ENCODE measurements around the gene NSD2. TPM values are rescaled to one million over a fixed set of nuclear protein-coding genes. Genes with fewer than 3 reads are reported as not detected.

NSD2 gene
- total RNA-seq, 6 experiments from 2014 or later = 11.4 to 19.4 (median 14.0) TPM

GRCh38 chr4:1948892-1949436 lies 77.8 kb downstream of the NSD2 start:
- H3K9me3 ChIP-seq = no peaks in the 10 kb centered on the region
- no peak overlapping the region for H3K27ac ChIP-seq
- intact Hi-C loops (cut with DNase I) = no loop called here
- TF ChIP-seq, protein P1, sequence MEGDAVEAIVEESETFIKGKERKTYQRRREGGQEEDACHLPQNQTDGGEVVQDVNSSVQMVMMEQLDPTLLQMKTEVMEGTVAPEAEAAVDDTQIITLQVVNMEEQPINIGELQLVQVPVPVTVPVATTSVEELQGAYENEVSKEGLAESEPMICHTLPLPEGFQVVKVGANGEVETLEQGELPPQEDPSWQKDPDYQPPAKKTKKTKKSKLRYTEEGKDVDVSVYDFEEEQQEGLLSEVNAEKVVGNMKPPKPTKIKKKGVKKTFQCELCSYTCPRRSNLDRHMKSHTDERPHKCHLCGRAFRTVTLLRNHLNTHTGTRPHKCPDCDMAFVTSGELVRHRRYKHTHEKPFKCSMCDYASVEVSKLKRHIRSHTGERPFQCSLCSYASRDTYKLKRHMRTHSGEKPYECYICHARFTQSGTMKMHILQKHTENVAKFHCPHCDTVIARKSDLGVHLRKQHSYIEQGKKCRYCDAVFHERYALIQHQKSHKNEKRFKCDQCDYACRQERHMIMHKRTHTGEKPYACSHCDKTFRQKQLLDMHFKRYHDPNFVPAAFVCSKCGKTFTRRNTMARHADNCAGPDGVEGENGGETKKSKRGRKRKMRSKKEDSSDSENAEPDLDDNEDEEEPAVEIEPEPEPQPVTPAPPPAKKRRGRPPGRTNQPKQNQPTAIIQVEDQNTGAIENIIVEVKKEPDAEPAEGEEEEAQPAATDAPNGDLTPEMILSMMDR (IDR thresholded peaks at IDR 0.05) = no peak
- no peak for TF ChIP-seq POLR2A (IDR thresholded peaks at IDR 0.05)
- no peaks in the 10 kb centered on the region for H3K27me3 ChIP-seq
- no peak for DNase-seq
- 91% methylated on average over 3 of the region's 8 CpGs for WGBS (ENCODE audit: insufficient coverage, low coverage, low lambda C conversion rate, missing lambda C conversion rate)
- ATAC-seq = no peak
- H3K36me3 ChIP-seq = no peaks in the 10 kb centered on the region
- no peak overlapping the region for H3K4me3 ChIP-seq
- no peaks in the 10 kb centered on the region for H3K4me1 ChIP-seq

GRCh38 chr4:1950369-1950768 lies 79.2 kb downstream of the NSD2 start:
- DNase-seq = no peak
- no peak overlapping the region for H3K4me3 ChIP-seq
- peaks cover 0 to 3% (median 2%) of the 10 kb centered on the region in 4 donors for H3K36me3 ChIP-seq
- no peak for ATAC-seq
- H3K27me3 ChIP-seq = no peaks in the 10 kb centered on the region
- no peak for TF ChIP-seq POLR2A (IDR thresholded peaks at IDR 0.05)
- TF ChIP-seq, protein P1 (IDR thresholded peaks at IDR 0.05) = no peak
- no peaks in the 10 kb centered on the region for H3K4me1 ChIP-seq
- H3K27ac ChIP-seq = no peak overlapping the region
- H3K9me3 ChIP-seq = no peaks in the 10 kb centered on the region
- intact Hi-C loops (cut with DNase I) = no loop called here
- 98% methylated on average over 9 of the region's 10 CpGs for WGBS (ENCODE audit: insufficient coverage, low coverage, low lambda C conversion rate, missing lambda C conversion rate)

- Histone ChIP-seq H3K4me3 (no peak overlapping the region), H3K9me3 (no peaks in the 10 kb centered on the region), H3K4me1 (no peaks in the 10 kb centered on the region), H3K27ac (no peak overlapping the region), H3K36me3 (peaks cover 0 to 10% (median 3%) of the 10 kb centered on the region in 4 donors), H3K27me3 (no peaks in the 10 kb centered on the region)
- no peak for ATAC-seq
- no peak for DNase-seq
- TF ChIP-seq, protein P1 (IDR thresholded peaks at IDR 0.05) = no peak
- TF ChIP-seq POLR2A (IDR thresholded peaks at IDR 0.05) = no peak
- intact Hi-C loops (cut with DNase I) = no loop called here
- WGBS (ENCODE audit: insufficient coverage, low coverage, low lambda C conversion rate, missing lambda C conversion rate) = 75% methylated on average over 2 of the region's 20 CpGs
These were observed 81.0 kb downstream of the NSD2 start for GRCh38 chr4:1952058-1952700.

GRCh38 chr4:1952719-1953118 lies 81.5 kb downstream of the NSD2 start:
- Histone ChIP-seq H3K9me3 (no peaks in the 10 kb centered on the region), H3K36me3 (peaks cover 0 to 10% (median 3%) of the 10 kb centered on the region in 4 donors), H3K27me3 (no peaks in the 10 kb centered on the region), H3K4me1 (no peaks in the 10 kb centered on the region), H3K4me3 (no peak overlapping the region), H3K27ac (no peak overlapping the region)
- no CpG with 5 or more reads among the region's 5 CpGs for WGBS (ENCODE audit: insufficient coverage, low coverage, low lambda C conversion rate, missing lambda C conversion rate)
- intact Hi-C loops (cut with DNase I) = no loop called here
- TF ChIP-seq, protein P1 (IDR thresholded peaks at IDR 0.05) = no peak
- TF ChIP-seq POLR2A (IDR thresholded peaks at IDR 0.05) = no peak
- ATAC-seq (no peak), DNase-seq (no peak)

Measured in right lobe of liver (tissue), 6 donors.